Measurements from ENCODE around the gene CEP164.

Gene CEP164

GRCh38 chr11:117303646-117304315 lies 23.9 kb upstream of the CEP164 start:
- H3K36me3 ChIP-seq (ENCODE audit: control insufficient read depth in 1 of 2, insufficient read depth in 2 of 2, low read depth in 1 of 2, low read length in 2 of 2), result peaks cover 9 to 19% of the 10 kb centered on the region in 2 experiments
- no peak overlapping the region for H2BK120ac ChIP-seq (ENCODE audit: low read depth, low read length)
- H2BK15ac ChIP-seq (ENCODE audit: low read depth, poor library complexity, severe bottlenecking), result no peak overlapping the region
- no peak overlapping the region for H3K4me3 ChIP-seq (ENCODE audit: insufficient read depth in 1 of 2, low read depth in 1 of 2, low read length in 2 of 2)
- no peak overlapping the region for H3K27ac ChIP-seq (ENCODE audit: low read length, poor library complexity, severe bottlenecking)
- peaks cover 6% of the 10 kb centered on the region for H3K79me1 ChIP-seq (replicated peaks; ENCODE audit: low read length, poor library complexity, severe bottlenecking)
- H3K9me3 ChIP-seq (ENCODE audit: control insufficient read depth, low read length), result no peaks in the 10 kb centered on the region
- WGBS, result 98% methylated on average over 2 of the region's 5 CpGs
- H2BK5ac ChIP-seq (ENCODE audit: low read depth, low read length, poor library complexity, severe bottlenecking), result no peak overlapping the region
- H2BK12ac ChIP-seq (ENCODE audit: low read length in 2 of 2), result no peak overlapping the region
- H3K4ac ChIP-seq (ENCODE audit: low read depth in 1 of 2, low read length in 2 of 2), result no peak overlapping the region
- no peaks in the 10 kb centered on the region for H3K27me3 ChIP-seq (ENCODE audit: control insufficient read depth in 1 of 2, insufficient read depth in 1 of 2, low read length in 2 of 2)
- no peak overlapping the region for H3K9ac ChIP-seq (ENCODE audit: low read length)
- peaks cover 17% of the 10 kb centered on the region for H3K4me1 ChIP-seq (ENCODE audit: control insufficient read depth, insufficient read depth, low read depth, low read length)
- no peak overlapping the region for H2AFZ ChIP-seq (ENCODE audit: low read depth, low read length)
- DNase-seq, result no peak
- no peak overlapping the region for H3K18ac ChIP-seq (ENCODE audit: low read depth in 1 of 2, low read length in 2 of 2)
- no peak overlapping the region for H3K23ac ChIP-seq (ENCODE audit: low read length in 2 of 2)
- no peak overlapping the region for H3K4me2 ChIP-seq (ENCODE audit: low read length, poor library complexity, severe bottlenecking)
- no peak overlapping the region for H4K91ac ChIP-seq (ENCODE audit: low read length)
- H2AK5ac ChIP-seq (ENCODE audit: low read length, severe bottlenecking), result no peak overlapping the region
- no peak overlapping the region for H3K14ac ChIP-seq (ENCODE audit: low read length in 2 of 2)
- no peak overlapping the region for H4K8ac ChIP-seq (ENCODE audit: low read length)

DNA sequence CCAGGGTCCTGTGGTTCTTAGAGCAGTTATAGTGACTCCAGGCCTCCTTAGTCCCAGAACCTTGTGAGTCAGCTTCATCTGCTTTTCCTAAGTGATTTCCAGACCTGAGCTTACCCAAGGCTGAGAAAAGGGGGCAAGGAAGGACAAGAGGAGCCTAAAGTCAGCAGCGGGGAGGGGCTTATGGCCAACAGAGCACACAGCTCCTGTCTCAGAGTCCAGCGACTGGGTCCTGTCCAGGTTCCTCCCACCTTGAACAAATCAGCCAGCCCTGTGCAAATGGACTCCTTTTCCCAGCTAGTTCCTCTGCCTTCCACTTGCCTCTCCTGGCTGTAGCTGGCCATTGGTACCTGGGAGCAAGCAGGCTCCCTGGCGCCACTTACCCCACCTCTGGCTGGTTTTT lies 22.5 kb upstream of the CEP164 start:
- DNase-seq, result no peak
- Histone ChIP-seq H2BK5ac (ENCODE audit: low read depth, low read length, poor library complexity, severe bottlenecking) (no peak overlapping the region), H3K23ac (ENCODE audit: low read length in 2 of 2) (peak overlapping the region in 1 of 2 experiments; percentile 14), H3K4me3 (ENCODE audit: insufficient read depth in 1 of 2, low read depth in 1 of 2, low read length in 2 of 2) (no peak overlapping the region), H3K27ac (ENCODE audit: low read length, poor library complexity, severe bottlenecking) (no peak overlapping the region), H3K18ac (ENCODE audit: low read depth in 1 of 2, low read length in 2 of 2) (no peak overlapping the region), H3K4me2 (ENCODE audit: low read length, poor library complexity, severe bottlenecking) (no peak overlapping the region), H2BK15ac (ENCODE audit: low read depth, poor library complexity, severe bottlenecking) (no peak overlapping the region), H3K9ac (ENCODE audit: low read length) (no peak overlapping the region), H2AK5ac (ENCODE audit: low read length, severe bottlenecking) (no peak overlapping the region), H3K27me3 (ENCODE audit: control insufficient read depth in 1 of 2, insufficient read depth in 1 of 2, low read length in 2 of 2) (no peaks in the 10 kb centered on the region), H2BK120ac (ENCODE audit: low read depth, low read length) (no peak overlapping the region), H4K8ac (ENCODE audit: low read length) (no peak overlapping the region), H3K79me1 (replicated peaks; ENCODE audit: low read length, poor library complexity, severe bottlenecking) (peaks cover 8% of the 10 kb centered on the region), H2AFZ (ENCODE audit: low read depth, low read length) (no peak overlapping the region), H4K91ac (ENCODE audit: low read length) (no peak overlapping the region), H3K14ac (ENCODE audit: low read length in 2 of 2) (no peak overlapping the region), H3K36me3 (ENCODE audit: control insufficient read depth in 1 of 2, insufficient read depth in 2 of 2, low read depth in 1 of 2, low read length in 2 of 2) (peaks cover 9 to 19% of the 10 kb centered on the region in 2 experiments), H2BK12ac (ENCODE audit: low read length in 2 of 2) (no peak overlapping the region), H3K4me1 (ENCODE audit: control insufficient read depth, insufficient read depth, low read depth, low read length) (peaks cover 4% of the 10 kb centered on the region), H3K4ac (ENCODE audit: low read depth in 1 of 2, low read length in 2 of 2) (no peak overlapping the region), H3K9me3 (ENCODE audit: control insufficient read depth, low read length) (no peaks in the 10 kb centered on the region)
- 96% methylated on average over 3 of the region's 3 CpGs for WGBS

DNA sequence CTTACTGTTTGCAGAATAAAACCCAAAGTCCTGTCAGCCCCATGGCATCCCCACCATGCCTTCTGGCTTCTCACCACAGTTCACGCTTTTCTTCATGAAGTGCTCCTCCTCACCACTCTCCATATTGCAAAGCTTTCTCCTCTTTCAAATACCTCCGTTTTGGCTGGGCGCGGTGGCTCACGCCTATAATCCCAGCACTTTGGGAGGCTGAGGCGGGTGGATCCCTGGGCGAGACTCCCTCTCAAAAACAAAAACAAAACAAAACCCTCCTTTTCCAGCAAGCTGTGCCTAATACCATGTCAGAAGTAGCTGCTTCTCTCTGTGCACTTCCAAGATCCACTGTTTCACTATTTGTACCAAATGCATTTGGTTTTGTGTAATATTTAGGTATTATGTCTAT lies 18.3 kb upstream of the CEP164 start:
- Histone ChIP-seq H2BK5ac (ENCODE audit: low read depth, low read length, poor library complexity, severe bottlenecking) (no peak overlapping the region), H3K9me3 (ENCODE audit: control insufficient read depth, low read length) (no peaks in the 10 kb centered on the region), H3K23ac (ENCODE audit: low read length in 2 of 2) (no peak overlapping the region), H2AK5ac (ENCODE audit: low read length, severe bottlenecking) (no peak overlapping the region), H2AFZ (ENCODE audit: low read depth, low read length) (no peak overlapping the region), H4K91ac (ENCODE audit: low read length) (no peak overlapping the region), H3K36me3 (ENCODE audit: control insufficient read depth in 1 of 2, insufficient read depth in 2 of 2, low read depth in 1 of 2, low read length in 2 of 2) (peaks cover 6 to 10% of the 10 kb centered on the region in 2 experiments), H3K4ac (ENCODE audit: low read depth in 1 of 2, low read length in 2 of 2) (no peak overlapping the region), H4K8ac (ENCODE audit: low read length) (no peak overlapping the region), H2BK12ac (ENCODE audit: low read length in 2 of 2) (no peak overlapping the region), H3K79me1 (replicated peaks; ENCODE audit: low read length, poor library complexity, severe bottlenecking) (peaks cover 27% of the 10 kb centered on the region), H3K4me3 (ENCODE audit: insufficient read depth in 1 of 2, low read depth in 1 of 2, low read length in 2 of 2) (no peak overlapping the region), H3K27ac (ENCODE audit: low read length, poor library complexity, severe bottlenecking) (no peak overlapping the region), H3K27me3 (ENCODE audit: control insufficient read depth in 1 of 2, insufficient read depth in 1 of 2, low read length in 2 of 2) (no peaks in the 10 kb centered on the region), H2BK15ac (ENCODE audit: low read depth, poor library complexity, severe bottlenecking) (no peak overlapping the region), H3K14ac (ENCODE audit: low read length in 2 of 2) (no peak overlapping the region), H2BK120ac (ENCODE audit: low read depth, low read length) (no peak overlapping the region), H3K18ac (ENCODE audit: low read depth in 1 of 2, low read length in 2 of 2) (no peak overlapping the region), H3K4me1 (ENCODE audit: control insufficient read depth, insufficient read depth, low read depth, low read length) (peaks cover 5% of the 10 kb centered on the region), H3K9ac (ENCODE audit: low read length) (no peak overlapping the region), H3K4me2 (ENCODE audit: low read length, poor library complexity, severe bottlenecking) (no peak overlapping the region)
- no peak for DNase-seq
- 92% methylated on average over 7 of the region's 7 CpGs for WGBS

DNA sequence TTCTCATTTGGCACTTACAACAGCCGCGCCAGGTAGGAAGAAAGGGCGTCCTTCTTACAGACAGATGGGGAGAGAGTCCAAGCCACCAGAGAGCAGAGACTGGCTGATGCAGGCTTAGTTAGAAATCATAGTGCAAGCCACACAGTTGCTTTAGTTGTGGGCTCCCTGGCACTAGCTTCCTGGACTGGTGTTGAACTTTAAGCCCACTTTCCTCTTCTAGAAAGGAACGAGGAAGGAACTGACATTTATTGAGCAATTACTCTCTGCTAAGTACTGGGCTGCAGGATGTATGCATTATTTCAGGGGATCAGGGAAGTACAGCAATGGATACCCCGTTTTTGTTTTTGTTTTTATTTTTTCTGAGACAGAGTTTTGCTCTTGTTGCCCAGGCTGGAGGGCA lies 14.6 kb upstream of the CEP164 start:
- Histone ChIP-seq H2BK5ac (ENCODE audit: low read depth, low read length, poor library complexity, severe bottlenecking) (no peak overlapping the region), H4K91ac (ENCODE audit: low read length) (no peak overlapping the region), H3K18ac (ENCODE audit: low read depth in 1 of 2, low read length in 2 of 2) (no peak overlapping the region), H4K8ac (ENCODE audit: low read length) (no peak overlapping the region), H3K14ac (ENCODE audit: low read length in 2 of 2) (no peak overlapping the region), H3K27ac (ENCODE audit: low read length, poor library complexity, severe bottlenecking) (no peak overlapping the region), H2BK15ac (ENCODE audit: low read depth, poor library complexity, severe bottlenecking) (no peak overlapping the region), H3K4ac (ENCODE audit: low read depth in 1 of 2, low read length in 2 of 2) (no peak overlapping the region), H2AK5ac (ENCODE audit: low read length, severe bottlenecking) (no peak overlapping the region), H3K27me3 (ENCODE audit: control insufficient read depth in 1 of 2, insufficient read depth in 1 of 2, low read length in 2 of 2) (no peaks in the 10 kb centered on the region), H2BK12ac (ENCODE audit: low read length in 2 of 2) (no peak overlapping the region), H3K36me3 (ENCODE audit: control insufficient read depth in 1 of 2, insufficient read depth in 2 of 2, low read depth in 1 of 2, low read length in 2 of 2) (peaks cover 0 to 3% of the 10 kb centered on the region in 2 experiments), H2AFZ (ENCODE audit: low read depth, low read length) (no peak overlapping the region), H3K4me1 (ENCODE audit: control insufficient read depth, insufficient read depth, low read depth, low read length) (peaks cover 20% of the 10 kb centered on the region), H3K4me2 (ENCODE audit: low read length, poor library complexity, severe bottlenecking) (no peak overlapping the region), H3K9me3 (ENCODE audit: control insufficient read depth, low read length) (no peaks in the 10 kb centered on the region), H3K79me1 (replicated peaks; ENCODE audit: low read length, poor library complexity, severe bottlenecking) (peaks cover 40% of the 10 kb centered on the region), H3K23ac (ENCODE audit: low read length in 2 of 2) (no peak overlapping the region), H3K9ac (ENCODE audit: low read length) (no peak overlapping the region), H2BK120ac (ENCODE audit: low read depth, low read length) (no peak overlapping the region), H3K4me3 (ENCODE audit: insufficient read depth in 1 of 2, low read depth in 1 of 2, low read length in 2 of 2) (no peak overlapping the region)
- 82% methylated on average over 5 of the region's 5 CpGs for WGBS
- DNase-seq, result no peak

All from mesenchymal stem cell (in vitro differentiated cells and primary cell).